ENCODE measurements around the gene LONP1.

GRCh38 chr19:5749505-5749904 lies 29.6 kb upstream of the LONP1 start:
- TF ChIP-seq ZNF645 (tag by site-specific recombination; IDR thresholded peaks at IDR 0.05) (no peak), TCF7L2 (IDR thresholded peaks at IDR 0.05; ENCODE audit: borderline replicate concordance, low read depth, low read length) (no peak), ZBTB10 (tag by site-specific recombination; IDR thresholded peaks at IDR 0.05) (no peak), ZNF530 (tag by site-specific recombination; IDR thresholded peaks at IDR 0.05; ENCODE audit: low read depth) (no peak), WT1 (tag by site-specific recombination; IDR thresholded peaks at IDR 0.05) (no peak)
